ENCODE results near the gene HAUS2. TPM values are rescaled to one million over a fixed set of nuclear protein-coding genes. Genes with fewer than 3 reads are reported as not detected.

Gene HAUS2
- total RNA-seq, 4 donors from 2014 or later = 17.3 to 37.8 (median 33.0) TPM

- TF ChIP-seq CTCF (IDR thresholded peaks at IDR 0.05; ENCODE audit: low read depth) = no peak
Measured at GRCh38 chr15:42591238-42591934, 42.7 kb downstream of the HAUS2 start.

GRCh38 chr15:42592716-42593115 lies 44.1 kb downstream of the HAUS2 start:
- no peak for TF ChIP-seq CTCF (IDR thresholded peaks at IDR 0.05; ENCODE audit: low read depth)

- TF ChIP-seq CTCF (IDR thresholded peaks at IDR 0.05; ENCODE audit: low read depth) = no peak
Measured at GRCh38 chr15:42593143-42593542, 44.5 kb downstream of the HAUS2 start.

GRCh38 chr15:42594095-42594494 lies 45.5 kb downstream of the HAUS2 start:
- no peak for TF ChIP-seq CTCF (IDR thresholded peaks at IDR 0.05; ENCODE audit: low read depth)

GRCh38 chr15:42595626-42596240 lies 47.1 kb downstream of the HAUS2 start:
- no peak for TF ChIP-seq CTCF (IDR thresholded peaks at IDR 0.05; ENCODE audit: low read depth)

GRCh38 chr15:42602501-42602900 lies 53.9 kb downstream of the HAUS2 start:
- TF ChIP-seq CTCF (IDR thresholded peaks at IDR 0.05; ENCODE audit: low read depth) = no peak

- no peak for TF ChIP-seq CTCF (IDR thresholded peaks at IDR 0.05; ENCODE audit: low read depth)
Measured at GRCh38 chr15:42603978-42604377, 55.3 kb downstream of the HAUS2 start.

Measured in subcutaneous adipose tissue (tissue), 4 donors.